Right renal cortex interstitium (tissue), 3 donors: ENCODE data around the gene CES3. TPM values are rescaled to one million over a fixed set of nuclear protein-coding genes. Genes with fewer than 3 reads are reported as not detected.
"Not testable (repeated sequence)": the region's sequence is repeated elsewhere in the genome, so short reads cannot be mapped to it uniquely, and the experiment has no call there.

Experiments used
- DNase-seq, 3 donors: peaks; one replicate each; pipeline ENCODE4 v3.0.0-alpha.2; 2013; ENCODE audit warnings: low read depth in 3 of 3, low spot score in 2 of 3
- polyA plus RNA-seq, 3 donors: library from polyadenylated mRNA; unstranded; fragments of 120-200 nt; gene quantifications; one replicate each; pipeline ENCODE4 v1.2.1, GENCODE V29; 2013; ENCODE audit not compliant: insufficient read length in 3 of 3

The CES3 gene
- polyA plus RNA-seq, 3 donors = 1.3 to 3.1 (median 1.8) TPM

DNA sequence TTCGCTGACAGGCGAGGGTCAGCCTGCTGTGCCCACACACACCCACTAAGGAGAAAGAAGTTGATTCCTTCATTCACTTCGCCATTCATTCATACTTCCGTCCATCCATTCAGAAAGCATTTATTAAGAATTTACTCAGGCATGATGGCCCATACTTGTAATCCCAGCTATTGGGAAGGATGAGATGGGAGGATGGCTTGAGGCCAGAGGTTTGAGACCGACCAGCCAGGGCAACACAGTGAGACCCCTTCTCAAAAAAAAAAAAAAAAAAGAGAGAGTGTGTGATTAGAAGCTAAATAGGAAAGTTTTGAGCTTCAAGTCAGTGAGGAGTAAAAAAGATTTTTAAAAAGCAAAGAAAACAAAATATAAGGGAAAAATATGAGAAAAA lies 17.0 kb upstream of the CES3 start:
- DNase-seq = no peak

DNA sequence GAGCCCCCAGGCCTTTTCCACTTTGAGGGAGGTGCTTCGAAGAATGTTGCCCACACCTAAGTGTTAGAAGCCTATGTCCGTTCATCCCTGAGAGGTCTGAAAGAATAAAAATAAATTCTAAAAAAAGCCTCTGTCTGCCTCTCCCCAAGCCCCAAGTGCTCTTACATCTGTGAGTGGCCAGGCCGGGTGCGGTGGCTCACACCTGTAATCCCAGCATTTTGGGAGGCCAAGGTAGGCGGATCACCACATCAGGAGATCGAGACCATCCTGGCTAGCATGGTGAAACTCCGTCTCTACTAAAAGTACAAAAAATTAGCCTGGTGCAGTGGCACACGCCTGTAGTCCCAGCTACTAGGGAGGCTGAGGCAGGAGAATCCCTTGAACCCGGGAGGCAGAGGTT lies 16.1 kb upstream of the CES3 start:
- not testable (repeated sequence) for DNase-seq

DNA sequence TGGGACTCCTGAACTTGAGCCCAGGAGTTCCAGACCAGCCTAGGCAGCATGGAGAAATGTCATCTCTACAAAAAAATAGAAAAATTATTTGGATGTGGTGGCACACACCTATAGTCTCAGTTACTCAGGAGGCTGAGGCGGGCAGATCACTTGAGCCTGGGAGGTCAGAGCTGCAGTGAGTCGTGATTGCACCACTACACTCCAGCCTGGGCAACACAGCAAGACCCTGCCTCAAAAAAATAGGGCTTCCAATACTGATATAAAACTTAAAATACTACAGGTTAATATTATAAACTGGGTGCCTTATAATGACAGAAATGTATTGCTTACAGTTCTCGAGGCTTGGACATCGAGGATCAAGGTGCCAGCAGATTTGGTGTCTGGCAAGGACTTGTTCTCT lies 15.1 kb upstream of the CES3 start:
- DNase-seq = no peak

DNA sequence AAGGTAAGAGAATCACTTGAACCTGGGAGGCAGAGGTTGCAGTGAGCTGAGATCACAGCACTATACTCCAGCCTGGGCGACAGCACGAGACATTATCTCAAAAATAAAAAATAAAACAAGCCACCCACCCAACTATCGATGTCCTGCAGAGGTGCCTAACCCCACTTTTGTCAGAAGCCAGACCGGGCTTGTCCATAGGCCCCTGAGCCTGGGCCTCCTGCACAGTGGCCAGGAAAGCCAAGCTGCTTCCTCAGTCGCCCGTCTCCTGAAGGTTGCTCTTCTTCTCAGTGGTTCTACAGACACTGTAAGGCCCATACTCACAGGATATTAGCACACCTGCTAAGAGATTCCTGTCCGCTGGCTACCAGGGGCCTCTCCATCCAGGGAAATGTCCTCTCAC lies 14.5 kb upstream of the CES3 start:
- no peak for DNase-seq

DNA sequence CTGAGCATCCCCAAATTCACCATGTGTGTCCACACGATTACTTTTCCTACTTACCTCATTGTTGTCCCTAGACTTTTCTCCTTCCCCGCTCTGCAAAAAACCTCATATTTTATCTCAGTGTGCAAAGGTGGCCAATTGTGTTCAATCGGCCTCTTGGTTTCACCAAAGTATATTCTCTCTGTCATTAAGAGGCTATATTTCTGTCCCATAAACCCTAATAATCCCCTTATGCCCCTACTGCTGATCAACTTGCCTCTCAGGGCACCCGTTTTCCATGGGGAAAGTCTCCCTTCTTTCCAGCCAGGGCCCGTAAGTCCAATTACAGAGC lies 14.1 kb upstream of the CES3 start:
- DNase-seq = no peak

DNA sequence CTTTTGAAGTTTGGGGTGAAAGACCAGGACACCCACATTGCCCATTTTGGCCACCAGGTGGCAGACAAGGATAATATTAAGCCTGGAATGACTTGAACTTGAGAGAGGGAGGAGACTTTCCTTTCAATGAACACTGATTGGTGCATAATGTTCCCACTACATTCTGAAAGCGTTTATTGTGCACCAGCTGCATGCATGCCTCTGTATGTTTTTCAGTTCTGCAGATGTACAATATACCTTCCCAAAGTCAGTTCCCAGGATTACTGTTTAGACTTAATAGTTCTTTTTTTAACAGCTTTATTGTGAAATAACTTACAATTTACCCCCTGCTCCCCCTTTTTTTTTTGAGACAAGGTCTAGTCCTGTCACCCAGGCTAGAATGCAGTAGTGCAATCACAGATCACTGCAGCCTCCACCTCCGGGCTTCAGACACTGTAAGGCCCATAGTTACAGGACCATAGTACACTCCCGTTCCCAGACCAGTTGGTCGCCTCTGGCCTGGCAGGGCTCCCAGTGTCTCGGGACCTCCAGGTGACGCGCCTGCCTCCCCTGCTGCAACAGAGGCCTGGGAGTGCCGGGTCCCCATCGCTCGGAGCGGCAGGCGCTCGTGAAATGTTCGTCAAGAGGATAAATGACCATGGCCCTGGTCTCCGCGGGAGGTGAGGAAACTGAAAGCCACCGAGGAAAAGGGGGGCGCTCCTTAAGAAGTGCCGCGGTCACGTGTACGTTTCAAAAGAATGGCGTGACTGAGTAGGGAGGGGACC lies 13.6 kb upstream of the CES3 start:
- DNase-seq = peak; percentile 69 to 75 (median 74)

DNA sequence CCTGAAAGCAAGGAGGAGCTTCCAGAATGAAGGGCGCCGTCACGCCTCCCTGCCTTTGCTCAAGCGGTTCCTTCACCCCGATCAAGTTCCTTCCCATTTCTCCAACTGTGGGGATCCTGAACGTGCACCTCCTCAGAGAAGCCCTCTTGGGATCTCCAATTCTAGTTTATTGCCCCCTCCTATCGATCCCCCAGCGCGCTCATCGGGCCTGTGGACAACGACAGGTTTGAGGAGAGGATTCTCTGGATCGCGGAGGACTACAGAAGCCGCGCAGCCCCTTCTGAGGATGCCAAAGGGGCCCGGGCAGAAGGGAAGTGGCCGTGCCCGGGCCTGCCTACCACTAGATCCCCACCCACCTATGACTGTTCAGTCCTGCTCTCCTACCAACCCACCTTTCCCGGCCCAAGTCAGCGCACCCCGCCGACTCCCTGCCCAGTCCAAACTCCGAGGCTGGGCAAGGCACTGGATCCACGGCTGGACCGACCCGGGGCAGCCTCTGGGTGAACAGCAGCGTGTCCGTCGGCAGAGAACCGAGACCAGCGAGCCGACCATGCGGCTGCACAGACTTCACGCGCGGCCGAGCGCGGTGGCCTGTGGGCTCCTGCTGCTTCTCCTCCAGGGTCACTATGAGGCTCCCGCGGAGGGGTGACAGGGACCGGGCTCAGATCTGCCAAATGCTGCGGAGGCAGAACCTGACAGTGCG lies 12.8 kb upstream of the CES3 start:
- DNase-seq = no peak

DNA sequence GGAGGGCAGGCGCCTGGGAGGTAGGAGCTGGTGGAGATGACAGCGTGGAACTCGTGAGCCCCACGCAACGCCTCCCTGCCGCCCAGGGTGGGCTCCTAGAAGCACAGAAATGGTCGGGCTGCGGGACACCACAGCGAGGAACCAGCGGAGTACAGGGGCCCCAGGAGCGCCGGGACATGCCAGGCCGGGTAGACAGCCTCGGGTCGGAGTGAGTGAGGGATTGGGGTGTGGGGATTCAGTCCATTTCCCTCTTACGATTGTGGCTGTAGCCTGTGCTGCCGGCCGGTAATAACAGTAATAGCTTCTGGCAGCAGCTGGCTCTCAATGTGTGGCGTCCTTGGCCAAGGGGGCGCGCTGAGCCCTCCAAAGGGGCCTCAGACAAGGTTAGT lies 12.2 kb upstream of the CES3 start:
- no peak for DNase-seq

DNA sequence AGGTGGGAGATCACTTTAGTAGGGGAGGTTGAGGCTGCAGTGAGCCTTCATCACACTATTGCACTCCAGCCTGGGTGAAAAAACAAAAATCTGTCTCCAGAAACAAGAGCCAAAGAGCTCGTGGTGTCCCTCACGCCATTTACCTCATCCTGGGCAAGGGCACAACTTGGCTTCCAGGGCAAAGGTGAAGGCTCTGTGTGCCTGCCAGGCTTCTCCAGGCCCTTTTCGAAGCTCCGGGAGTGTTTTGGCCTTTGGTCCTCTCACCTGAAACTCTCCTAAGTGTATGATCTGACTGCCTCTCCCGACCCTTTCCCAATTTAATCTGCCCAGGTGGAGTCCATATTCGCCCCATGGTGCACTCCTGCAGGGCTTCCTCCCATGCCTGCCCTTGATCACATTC lies 11.6 kb upstream of the CES3 start:
- no peak for DNase-seq

DNA sequence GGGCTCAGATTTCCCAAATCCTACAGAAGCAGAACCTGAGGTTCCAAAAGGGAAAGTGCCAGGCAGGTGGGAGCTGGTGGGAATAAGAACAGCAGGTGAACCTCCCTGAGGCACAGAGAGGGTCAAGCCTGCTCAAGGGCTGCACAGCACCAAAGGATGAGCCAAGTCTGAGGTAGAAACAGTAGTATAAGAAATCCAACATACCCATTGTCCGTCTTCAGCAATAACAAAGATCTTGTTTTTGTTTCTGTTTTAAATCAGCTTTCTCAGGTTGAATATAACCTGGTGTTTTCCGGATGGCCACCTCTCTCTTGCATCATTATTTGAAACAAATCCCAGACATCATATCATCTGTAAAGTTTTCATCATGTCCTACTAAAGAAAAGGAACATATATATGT lies 10.6 kb upstream of the CES3 start:
- DNase-seq = no peak

DNA sequence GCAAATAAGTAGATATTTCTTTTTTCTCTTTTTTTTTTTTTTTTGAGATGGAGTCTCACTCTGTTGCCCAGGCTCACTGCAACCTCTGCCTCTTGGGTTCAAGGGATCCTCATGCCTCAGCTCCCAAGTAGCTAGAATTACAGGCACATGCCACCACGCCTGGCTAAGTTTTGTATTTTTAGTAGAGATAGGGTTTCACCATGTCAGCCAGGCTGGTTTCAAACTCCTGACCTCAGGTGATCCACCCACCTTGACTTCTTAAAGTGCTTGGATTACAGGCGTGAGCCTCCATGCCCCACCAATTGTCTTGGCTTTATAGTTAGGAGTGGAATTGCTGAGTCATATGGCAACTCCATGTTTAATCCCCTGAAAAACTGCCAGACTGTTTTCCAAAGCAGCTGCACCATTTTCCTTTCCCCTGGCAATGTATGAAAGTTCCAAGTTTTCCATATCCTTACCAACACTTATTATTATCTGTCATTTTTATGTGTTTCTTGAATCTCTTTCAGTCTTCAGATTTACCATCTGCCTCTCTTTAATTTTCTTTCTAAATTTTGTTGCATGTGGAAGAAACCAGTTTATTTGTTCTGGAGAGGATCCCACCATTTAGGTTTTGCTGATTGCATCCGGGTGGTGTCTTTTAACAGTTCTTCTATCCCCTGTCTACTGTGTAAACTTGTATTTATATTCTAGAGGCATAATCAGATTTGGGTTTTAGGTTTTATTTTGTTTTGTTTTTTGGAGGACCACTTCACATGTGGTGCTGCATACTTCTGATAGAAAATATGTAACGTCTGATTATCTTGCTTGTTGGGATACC lies 9.9 kb upstream of the CES3 start:
- DNase-seq = no peak

DNA sequence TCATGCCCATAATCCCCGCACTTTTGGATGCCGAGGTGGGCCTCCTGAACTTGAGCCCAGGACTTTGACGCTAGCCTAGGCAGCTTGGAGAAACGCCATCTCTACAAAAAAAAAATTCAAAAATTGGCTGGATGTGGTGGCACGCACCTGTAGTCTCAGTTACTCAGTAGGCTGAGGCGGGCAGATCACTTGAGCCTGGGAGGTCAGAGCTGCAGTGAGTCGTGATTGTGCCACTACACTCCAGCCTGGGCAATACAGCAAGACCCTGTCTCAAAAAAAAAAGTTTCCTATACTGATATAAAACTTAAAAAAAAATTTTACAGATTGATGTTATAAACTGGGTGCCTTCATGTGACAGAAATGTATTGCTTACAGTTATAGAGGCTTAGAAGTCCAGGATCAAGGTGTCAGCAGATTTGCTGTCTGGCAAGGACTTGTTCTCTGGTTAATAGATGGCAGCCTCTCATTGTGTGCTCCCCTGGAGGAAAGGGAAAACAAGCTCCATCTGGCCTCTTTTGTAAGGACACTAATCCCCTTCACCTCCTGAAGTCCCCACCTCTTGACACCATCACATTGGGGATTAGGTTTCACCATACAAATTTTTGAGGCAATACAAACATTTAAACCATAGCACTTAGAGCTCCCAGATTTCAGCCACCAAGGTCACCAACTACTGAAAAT lies 8.5 kb upstream of the CES3 start:
- DNase-seq = no peak

DNA sequence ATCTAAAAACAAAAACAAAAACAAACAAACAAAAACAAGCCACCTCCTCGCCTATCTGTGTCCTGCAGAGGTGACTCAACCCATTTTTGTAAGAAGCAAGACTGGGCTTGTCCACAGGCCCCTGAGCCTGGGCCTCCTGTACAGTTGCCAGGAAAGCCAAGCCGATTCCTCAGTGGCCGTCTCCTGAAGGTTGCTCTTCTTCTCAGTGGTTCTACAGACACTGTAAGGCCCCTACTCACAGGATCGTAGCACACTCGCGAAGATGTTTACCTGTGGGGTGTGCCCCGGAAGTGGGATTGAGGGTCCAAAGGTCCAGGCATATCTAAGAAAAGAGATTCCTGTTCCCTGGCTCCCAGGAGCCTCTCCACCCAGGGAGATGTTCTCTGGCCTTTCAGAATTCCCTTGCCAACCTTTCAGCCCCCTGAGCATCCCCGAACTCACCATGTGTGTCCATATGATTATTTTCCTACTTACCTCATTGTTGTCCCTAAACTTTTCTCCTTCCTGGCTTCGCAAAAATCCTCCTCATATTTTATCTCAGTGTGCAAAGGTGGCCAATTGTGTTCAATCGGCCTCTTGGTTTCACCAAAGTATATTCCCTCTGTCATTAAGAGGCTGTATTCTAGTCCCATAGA lies 7.5 kb upstream of the CES3 start:
- no peak for DNase-seq

DNA sequence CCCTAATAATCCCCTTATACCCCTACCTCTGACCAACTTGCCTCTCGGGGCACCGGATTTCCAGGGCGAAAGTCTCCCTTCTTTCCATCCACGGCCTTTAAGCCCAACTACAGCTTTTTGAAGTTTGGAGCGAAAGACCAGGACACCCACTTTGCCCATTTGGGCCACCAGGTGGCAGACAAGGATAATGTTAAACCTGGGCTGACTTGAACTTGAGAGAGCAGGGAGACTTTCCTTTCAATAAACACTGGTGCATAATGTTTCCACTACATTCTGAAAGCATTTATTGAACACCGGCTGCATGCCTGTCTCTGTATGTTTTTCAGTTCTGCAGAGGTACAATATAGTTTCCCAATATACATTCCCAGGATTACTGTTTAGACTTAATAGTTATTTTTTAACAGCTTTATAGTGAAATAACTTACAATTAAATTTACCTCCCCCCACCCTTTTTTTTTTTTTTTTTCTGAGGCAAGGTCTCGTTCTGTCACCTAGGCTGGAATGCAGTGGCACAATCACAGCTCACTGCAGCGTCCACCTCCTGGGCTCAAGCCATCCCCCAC lies 6.9 kb upstream of the CES3 start:
- DNase-seq = peak in 1 of 3 donors; percentile 48

DNA sequence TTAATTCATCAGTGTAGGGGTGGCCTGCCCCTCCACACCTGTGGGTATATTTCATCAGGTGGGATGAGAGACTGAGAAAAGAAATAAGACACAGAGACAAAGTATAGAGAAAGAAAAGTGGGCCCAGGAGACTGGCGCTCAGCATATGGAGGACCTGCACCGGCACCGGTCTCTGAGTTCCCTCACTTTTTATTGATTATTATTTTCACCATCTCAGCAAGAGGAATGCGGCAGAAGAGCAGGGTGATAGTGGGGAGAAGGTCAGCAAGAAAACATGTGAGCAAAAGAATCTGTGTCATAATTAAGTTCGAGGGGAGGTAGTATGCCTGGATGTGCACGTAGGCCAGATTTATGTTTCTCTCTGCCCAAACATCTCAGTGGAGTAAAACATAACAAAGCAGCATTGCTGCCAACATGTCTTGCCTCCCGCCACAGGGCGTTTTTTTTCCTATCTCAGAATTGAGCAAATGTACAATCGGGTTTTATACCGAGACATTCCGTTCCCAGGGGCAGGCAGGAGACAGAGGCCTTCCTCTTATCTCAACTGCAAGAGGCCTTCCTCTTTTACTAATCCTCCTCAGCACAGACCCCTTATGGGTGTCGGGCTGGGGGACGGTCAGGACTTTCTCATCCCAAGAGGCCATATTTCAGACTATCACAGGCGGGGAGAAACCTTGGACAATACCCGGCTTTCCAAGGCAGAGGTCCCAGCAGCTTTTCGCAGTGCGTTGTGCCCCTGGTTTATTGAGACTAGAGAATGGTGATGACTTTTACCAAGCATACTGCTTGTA lies 5.5 kb upstream of the CES3 start:
- DNase-seq = not testable (repeated sequence)

DNA sequence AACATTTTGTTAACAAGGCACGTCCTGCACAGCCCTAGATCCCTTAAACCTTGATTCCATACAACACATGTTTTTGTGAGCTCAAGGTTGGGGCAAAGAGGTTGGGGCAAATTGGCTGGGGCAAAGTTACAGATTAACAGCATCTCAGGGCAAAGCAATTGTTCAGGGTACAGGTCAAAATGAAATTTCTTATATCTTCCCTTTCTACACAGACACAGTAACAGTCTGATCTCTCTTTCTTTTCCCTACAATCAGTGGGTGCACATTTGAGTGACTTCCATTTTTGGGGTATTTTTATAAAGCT lies 5.0 kb upstream of the CES3 start:
- DNase-seq = not testable (repeated sequence)

DNA sequence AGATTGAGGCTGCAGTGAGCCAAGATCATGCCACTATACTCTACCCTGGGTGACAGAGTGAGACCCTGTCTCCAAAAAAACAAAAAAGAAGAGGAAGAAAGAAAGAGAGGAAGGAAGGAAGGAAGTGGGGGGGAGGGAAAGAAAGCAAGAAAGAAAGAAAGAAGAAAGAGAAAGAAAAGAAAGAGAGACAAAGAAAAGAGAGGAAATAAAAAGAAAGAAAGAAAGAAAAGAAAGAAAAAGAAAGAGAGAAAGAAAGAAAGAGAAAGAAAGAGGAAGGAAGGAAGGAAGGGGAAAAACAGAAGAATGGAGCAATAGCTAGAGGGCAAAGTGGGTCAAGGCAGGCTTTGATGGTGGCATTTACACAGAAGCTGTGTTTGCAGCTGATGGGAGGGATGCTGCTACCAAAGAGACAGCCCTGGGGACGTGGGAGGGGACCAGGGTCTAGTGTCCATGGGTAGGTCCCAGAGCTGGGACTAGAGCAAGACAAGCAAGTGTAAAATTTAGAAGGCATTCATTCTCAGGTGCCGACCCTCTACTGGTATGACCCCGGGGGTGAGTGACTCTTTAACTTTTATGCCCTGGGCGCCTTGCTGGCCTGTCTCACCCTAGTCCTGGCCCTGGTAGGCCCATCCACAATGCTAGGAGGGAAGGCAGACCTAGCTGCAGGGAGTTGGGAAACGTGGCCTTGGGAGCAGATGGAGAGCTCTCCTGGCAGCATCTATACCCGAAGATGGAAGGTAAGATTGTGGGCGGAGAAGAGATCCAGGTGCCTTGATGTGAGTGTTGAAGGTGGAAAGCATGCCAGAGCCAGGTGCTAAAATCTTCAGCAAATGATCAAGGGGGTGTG lies 2.0 kb upstream of the CES3 start:
- DNase-seq = no peak

DNA sequence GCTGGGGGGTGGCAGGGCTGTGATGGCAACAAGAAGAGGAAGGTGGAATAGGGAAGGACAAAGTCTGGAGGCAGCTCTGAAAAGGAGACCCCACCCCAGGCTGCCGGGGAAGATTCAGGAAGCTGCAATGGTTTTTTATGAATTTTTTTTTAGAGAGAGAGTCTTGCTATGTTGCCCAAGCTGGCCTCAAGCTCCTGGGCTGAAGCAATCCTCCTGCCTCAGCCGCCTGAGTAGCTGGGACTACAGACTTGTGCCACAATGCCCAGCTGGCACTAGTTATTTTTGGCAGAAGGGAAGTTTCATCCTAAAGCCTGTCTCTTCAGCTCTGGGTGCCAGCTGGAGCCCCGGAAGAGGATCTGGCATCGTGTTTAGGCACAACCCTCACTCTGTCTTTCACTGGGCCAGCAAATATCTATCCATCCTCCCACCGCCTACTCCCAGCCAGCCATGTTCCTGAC lies 1.3 kb upstream of the CES3 start:
- no peak for DNase-seq

DNA sequence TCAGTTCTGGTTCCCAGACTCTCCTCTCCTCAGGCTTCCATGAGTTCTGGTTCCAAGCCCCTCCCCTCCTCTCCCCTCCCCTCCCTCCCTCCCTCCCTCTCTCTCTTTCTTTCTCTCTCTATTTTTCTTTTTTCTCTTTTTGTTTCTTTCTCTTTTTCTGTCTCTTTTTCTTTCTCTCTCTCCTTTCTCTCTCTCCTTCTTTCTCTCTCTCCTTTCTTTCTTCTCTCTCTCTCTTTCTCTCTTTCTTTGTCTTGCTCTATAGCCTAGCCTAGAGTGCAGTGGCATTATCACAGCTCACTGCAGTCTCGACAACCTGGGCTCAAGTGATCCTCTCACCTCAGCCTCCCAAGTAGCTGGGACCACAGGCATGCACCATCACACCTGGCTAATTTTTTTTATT lies 796 bp upstream of the CES3 start:
- no peak for DNase-seq
